OCI-M2 (cell line): Measurements from ENCODE around the gene DEFB114.
"Not testable (repeated sequence)": the region's sequence is repeated elsewhere in the genome, so short reads cannot be mapped to it uniquely, and the experiment has no call there.

Experiments used
- DNase-seq: peaks from one replicate; lab custom pipeline; 2025; ENCODE audit not compliant: unreplicated experiment; lab: John Stamatoyannopoulos, UW

DEFB114 gene

GRCh38 chr6:49964064-49964463 is at the start of gene DEFB114:
DEFB114 (minus strand) TSS chr6:49964164; CDS start chr6:49964105, 59 bp downstream.
- no peak for DNase-seq

- no peak for DNase-seq
Measured at GRCh38 chr6:50007819-50008218, 43.9 kb upstream of the DEFB114 start.

GRCh38 chr6:50003139-50003538 is 39.2 kb upstream of the DEFB114 start:
- DNase-seq = no peak

- no peak for DNase-seq
Measured at GRCh38 chr6:49995278-49995677, 31.3 kb upstream of the DEFB114 start.

- DNase-seq = no peak
Measured at GRCh38 chr6:49988900-49989299, 24.9 kb upstream of the DEFB114 start.

GRCh38 chr6:49987749-49988148 is 23.8 kb upstream of the DEFB114 start:
- no peak for DNase-seq

- no peak for DNase-seq
Measured at GRCh38 chr6:49986551-49986950, 22.6 kb upstream of the DEFB114 start.

GRCh38 chr6:49982046-49982445 is 18.1 kb upstream of the DEFB114 start:
- no peak for DNase-seq

- no peak for DNase-seq
Measured at GRCh38 chr6:49980898-49981297, 16.9 kb upstream of the DEFB114 start.

GRCh38 chr6:49979584-49979983 is 15.6 kb upstream of the DEFB114 start:
- DNase-seq = no peak

- DNase-seq = no peak
Measured at GRCh38 chr6:49978332-49979226, 14.6 kb upstream of the DEFB114 start.

GRCh38 chr6:49969605-49970004 is 5.6 kb upstream of the DEFB114 start, which contains the start of gene DEFB113:
DEFB113 (minus strand) TSS chr6:49969625; CDS start chr6:49969625, 0 bp downstream.
- DNase-seq = no peak

GRCh38 chr6:49966823-49967222 is 2.9 kb upstream of the DEFB114 start:
- no peak for DNase-seq

- no peak for DNase-seq
Measured at GRCh38 chr6:49966334-49966733, 2.4 kb upstream of the DEFB114 start.

- no peak for DNase-seq
Measured at GRCh38 chr6:49958180-49958579, 5.8 kb downstream of the DEFB114 start.

- DNase-seq = no peak
Measured at GRCh38 chr6:49955847-49956246, 8.1 kb downstream of the DEFB114 start.

- DNase-seq = no peak
Measured at GRCh38 chr6:49951926-49952325, 12.0 kb downstream of the DEFB114 start.

GRCh38 chr6:49950415-49950751 is 13.6 kb downstream of the DEFB114 start:
- no peak for DNase-seq

GRCh38 chr6:49949062-49949461 is 14.9 kb downstream of the DEFB114 start:
- no peak for DNase-seq

- no peak for DNase-seq
Measured at GRCh38 chr6:49946835-49947234, 17.1 kb downstream of the DEFB114 start.

GRCh38 chr6:49944068-49944467 is 19.9 kb downstream of the DEFB114 start:
- DNase-seq = not testable (repeated sequence)

- no peak for DNase-seq
Measured at GRCh38 chr6:49939993-49940498, 23.9 kb downstream of the DEFB114 start.

- DNase-seq = no peak
Measured at GRCh38 chr6:49937811-49938210, 26.2 kb downstream of the DEFB114 start.
